WTC11 (cell line): Measurements from ENCODE around the gene GPR61. TPM values are rescaled to one million over a fixed set of nuclear protein-coding genes. Genes with fewer than 3 reads are reported as not detected.

Experiments used
- ATAC-seq: fragments of 200-7000 bp; cut with Tn5 transposase; 2 replicates; pipeline ENCODE4 v1.10.0; 2021; ENCODE audit warnings: mild to moderate bottlenecking, moderate library complexity
- Bru-seq: library from RNA; stranded (reverse); fragments of 400-500 nt; gene quantifications from one replicate; lab custom pipeline; 2021; lab: Mats Ljungman, UMichigan
- CTCF ChIA-PET: fragments of 300-600 bp; sonication (Branson Sonifier 250); formaldehyde crosslinking; loops from one replicate; lab custom pipeline; 2021; ENCODE audit warnings: antibody characterized with exemption; lab: Charles Lee
- POLR2A ChIA-PET: fragments of 350-600 bp; sonication (Branson Sonifier 250); formaldehyde crosslinking; loops from one replicate; lab custom pipeline; 2021; ENCODE audit warnings: antibody characterized with exemption; lab: Charles Lee
- DNase-seq: peaks from one replicate; pipeline ENCODE4 v3.0.0; 2021; ENCODE audit warnings: low spot score
- H3K27ac Mint-ChIP-seq: 2 replicates; pipeline ENCODE4 v1.8.0; 2021; ENCODE audit warnings: mixed read lengths
- H3K27me3 Mint-ChIP-seq: 2 replicates; pipeline ENCODE4 v1.8.0; 2021; ENCODE audit warnings: low read depth, mild to moderate bottlenecking, moderate library complexity, mixed read lengths
- H3K36me3 Mint-ChIP-seq: 2 replicates; pipeline ENCODE4 v1.8.0; 2021; ENCODE audit warnings: mixed read lengths
- H3K4me1 Mint-ChIP-seq: 2 replicates; pipeline ENCODE4 v1.8.0; 2022; ENCODE audit warnings: mixed read lengths
- H3K4me3 Mint-ChIP-seq: 2 replicates; pipeline ENCODE4 v1.8.0; 2021; ENCODE audit warnings: mild to moderate bottlenecking, moderate library complexity, mixed read lengths
- H3K9me3 Mint-ChIP-seq: 2 replicates; pipeline ENCODE4 v1.8.0; 2021; ENCODE audit warnings: mixed read lengths
- CREB1 ChIP-seq: sonication (generic); formaldehyde crosslinking; IDR thresholded peaks from 2 replicates; pipeline ENCODE4 v1.8.0; 2023; ENCODE audit warnings: mild to moderate bottlenecking, missing genetic modification reagents
- GABPB1 ChIP-seq: sonication (generic); formaldehyde crosslinking; IDR thresholded peaks from 2 replicates; pipeline ENCODE4 v1.8.1; 2023; ENCODE audit warnings: mild to moderate bottlenecking, missing genetic modification reagents
- NFATC4 ChIP-seq: fragments of 250-450 bp; sonication (Bioruptor Pico); IDR thresholded peaks from 2 replicates; pipeline ENCODE4 v1.9.0; 2021; ENCODE audit warnings: mild to moderate bottlenecking
- NR2C2 ChIP-seq: sonication (generic); formaldehyde crosslinking; IDR thresholded peaks from 2 replicates; pipeline ENCODE4 v1.8.0; 2022; ENCODE audit warnings: mild to moderate bottlenecking, missing genetic modification reagents
- NR3C1 ChIP-seq: sonication (generic); formaldehyde crosslinking; conservative IDR thresholded peaks from 2 replicates; pipeline ENCODE4 v1.8.1; 2023; ENCODE audit warnings: low read depth, mild to moderate bottlenecking, missing genetic modification reagents
- ZNF138 ChIP-seq: sonication (generic); formaldehyde crosslinking; conservative IDR thresholded peaks from 2 replicates; pipeline ENCODE4 v1.8.1; 2022; ENCODE audit warnings: mild to moderate bottlenecking, moderate library complexity, missing genetic modification reagents
- ZNF232 ChIP-seq: sonication (generic); formaldehyde crosslinking; IDR thresholded peaks from 2 replicates; pipeline ENCODE4 v1.8.0; 2022; ENCODE audit warnings: mild to moderate bottlenecking, missing genetic modification reagents
- ZNF263 ChIP-seq: sonication (generic); formaldehyde crosslinking; IDR thresholded peaks from 2 replicates; pipeline ENCODE4 v1.8.1; 2022; ENCODE audit warnings: low read depth, mild to moderate bottlenecking, moderate library complexity, missing genetic modification reagents
- ZNF396 ChIP-seq: fragments of 250-450 bp; sonication (Bioruptor Pico); IDR thresholded peaks from 2 replicates; pipeline ENCODE4 v1.8.0; 2021; ENCODE audit warnings: mild to moderate bottlenecking, moderate library complexity, borderline replicate concordance
- ZNF416 ChIP-seq: fragments of 250-450 bp; sonication (Bioruptor Pico); IDR thresholded peaks from 2 replicates; pipeline ENCODE4 v1.9.0; 2021; ENCODE audit warnings: mild to moderate bottlenecking, inconsistent platforms
- ZNF671 ChIP-seq: fragments of 250-450 bp; sonication (Bioruptor Pico); IDR thresholded peaks from 2 replicates; pipeline ENCODE4 v1.8.0; 2021; ENCODE audit warnings: mild to moderate bottlenecking
- long read RNA-seq, 3 experiments: library from RNA in 1 of 3; library from capped mRNA in 1 of 3; library from polyadenylated mRNA in 1 of 3; unstranded in 2 of 3; stranded (forward) in 1 of 3; transcript quantifications; one replicate each; pipeline ENCODE4 v2.0.0, GENCODE V29; 2021
- total RNA-seq: library from RNA; stranded (reverse); gene quantifications from 3 replicates; pipeline ENCODE4 v1.2.3, GENCODE V29; 2021
- TF ChIP-seq, protein P1 (sequence below): fragments of 250-450 bp; sonication (Bioruptor Pico); conservative IDR thresholded peaks from 2 replicates; pipeline ENCODE4 v1.9.0; 2021; ENCODE audit warnings: mild to moderate bottlenecking
- TF ChIP-seq, protein P2 (sequence below): fragments of 200-600 bp; IDR thresholded peaks from 2 replicates; pipeline ENCODE4 v1.8.0; 2022; ENCODE audit warnings: antibody characterized with exemption
- TF ChIP-seq, protein P3 (sequence below): sonication (generic); formaldehyde crosslinking; IDR thresholded peaks from 2 replicates; pipeline ENCODE4 v1.8.1; 2022; ENCODE audit warnings: low read depth, mild to moderate bottlenecking, moderate library complexity, missing genetic modification reagents, borderline replicate concordance
- TF ChIP-seq, protein P4 (sequence below): sonication (generic); formaldehyde crosslinking; IDR thresholded peaks from 2 replicates; pipeline ENCODE4 v1.8.0; 2022; ENCODE audit warnings: mild to moderate bottlenecking, missing genetic modification reagents

The GPR61 gene, protein sequence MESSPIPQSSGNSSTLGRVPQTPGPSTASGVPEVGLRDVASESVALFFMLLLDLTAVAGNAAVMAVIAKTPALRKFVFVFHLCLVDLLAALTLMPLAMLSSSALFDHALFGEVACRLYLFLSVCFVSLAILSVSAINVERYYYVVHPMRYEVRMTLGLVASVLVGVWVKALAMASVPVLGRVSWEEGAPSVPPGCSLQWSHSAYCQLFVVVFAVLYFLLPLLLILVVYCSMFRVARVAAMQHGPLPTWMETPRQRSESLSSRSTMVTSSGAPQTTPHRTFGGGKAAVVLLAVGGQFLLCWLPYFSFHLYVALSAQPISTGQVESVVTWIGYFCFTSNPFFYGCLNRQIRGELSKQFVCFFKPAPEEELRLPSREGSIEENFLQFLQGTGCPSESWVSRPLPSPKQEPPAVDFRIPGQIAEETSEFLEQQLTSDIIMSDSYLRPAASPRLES
- 0.42 to 0.73 TPM (median 0.44 TPM) in 3 replicates for total RNA-seq
- percentile 34 among the genes with signal in this experiment for Bru-seq, nascent RNA
- long read RNA-seq, experiment 1, partial matches to known transcripts = 0 of 2 reads
- long read RNA-seq, experiment 1, other reads (novel, unspliced or antisense) = 0 of 2 reads
- long read RNA-seq, experiment 2 = 0 reads
- long read RNA-seq, experiment 3 = 0 reads

DNA sequence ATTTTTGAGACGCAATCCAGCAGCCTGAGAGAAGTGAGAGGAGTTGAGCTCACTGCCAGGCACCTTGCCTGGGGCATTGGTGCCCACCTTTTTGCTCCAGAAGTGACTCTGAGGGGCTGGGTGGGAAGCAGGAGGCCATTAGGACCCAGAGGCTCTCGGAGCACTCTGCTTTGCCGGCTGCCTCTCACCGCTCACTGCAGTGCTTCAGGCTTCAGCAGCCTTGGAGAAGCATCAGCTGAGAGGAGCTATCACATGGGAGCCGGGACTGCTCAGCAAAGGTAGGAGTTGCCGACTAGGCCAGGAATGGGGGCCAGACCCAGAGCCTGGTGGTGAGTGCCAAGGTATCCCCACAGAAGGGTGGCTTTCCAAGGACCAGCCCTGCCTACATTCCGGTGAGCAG, at the start of gene GPR61:
GPR61 (plus strand) TSS at position 197 of the 400 bp plus-strand sequence. CDS start 3,151 bp downstream, outside the sequence.
- H3K27me3 Mint-ChIP-seq = no peaks in the 10 kb centered on the region; the same call in none of the 2 replicates
- CTCF ChIA-PET = interaction anchor here (1.2 to 16.4 kb wide), 4 partner anchors 9 to 100 kb away, joined by 4 to 740 read pairs (median 53); partner anchors contain the start of genes CYB561D1 and GNAI3
- no peaks in the 10 kb centered on the region for H3K36me3 Mint-ChIP-seq
- H3K4me1 Mint-ChIP-seq = peaks cover 8% of the 10 kb centered on the region
- TF ChIP-seq NR2C2 (CRISPR knock-in tag) (no peak), ZNF396 (no peak), ZNF416 (CRISPR knock-in tag) (no peak), ZNF263 (no peak)
- TF ChIP-seq, all 79 proteins: peak for 0
- Mint-ChIP-seq H3K27ac (no peak within 1 kb of the TSS), H3K4me3 (no peak within 1 kb of the TSS), H3K9me3 (no peaks in the 10 kb centered on the region)
- ATAC-seq (peak; percentile 83), DNase-seq (no peak)
- POLR2A ChIA-PET = no interaction called here

DNA sequence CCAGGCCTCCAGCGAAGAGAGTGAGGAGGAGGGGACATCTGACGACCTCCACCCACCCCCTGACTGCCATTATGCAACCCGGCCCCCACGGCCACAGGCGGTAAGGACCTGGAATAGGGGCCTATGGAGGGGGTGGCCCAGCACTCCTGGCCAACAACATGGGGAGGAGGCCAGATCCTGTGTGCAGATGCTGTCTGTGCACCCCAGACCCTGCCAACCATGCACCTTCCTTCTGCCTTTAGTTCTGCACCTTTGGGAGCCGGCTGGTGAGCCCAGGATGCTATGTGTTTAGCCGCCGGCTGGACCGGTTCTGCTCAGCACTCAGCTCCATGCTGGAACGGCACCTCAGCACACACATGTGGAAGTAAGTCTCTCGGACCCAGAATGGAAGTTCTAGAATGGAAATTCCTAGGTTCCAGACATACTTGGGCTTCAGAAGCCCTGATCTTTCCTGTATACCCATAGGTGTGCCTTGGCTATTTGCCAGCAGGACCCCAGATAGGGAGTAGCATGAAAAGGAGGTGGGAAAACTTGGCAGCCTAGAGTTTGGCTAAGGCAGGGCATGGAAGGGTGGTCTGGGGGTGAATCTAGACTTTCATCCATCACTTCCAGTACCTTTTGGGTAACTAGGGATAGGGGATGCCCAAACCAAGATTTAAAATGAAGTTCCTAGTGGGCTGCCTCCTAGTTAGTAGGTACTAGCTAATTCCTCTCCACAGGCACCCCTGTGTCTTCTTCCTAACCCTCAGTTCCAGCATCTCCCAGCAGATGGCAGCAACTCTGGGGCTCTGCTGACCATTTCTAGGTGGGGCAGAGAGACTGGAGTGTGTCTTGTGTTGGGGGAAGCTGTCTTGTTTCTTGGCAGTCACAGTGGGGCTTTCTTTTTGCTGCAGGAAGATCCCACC, 49.4 kb upstream of the GPR61 start:
- ChIA-PET POLR2A (interaction anchor here (0.8 to 1.0 kb wide), 2 partner anchors 40 to 42 kb away, joined by 4 to 6 read pairs; no protein-coding TSS in a partner anchor), CTCF (interaction anchor here (0.6 to 13.8 kb wide), 42 partner anchors 8 to 494 kb away, joined by 3 to 740 read pairs (median 5); partner anchors contain the start of genes AHCYL1, AMIGO1, EPS8L3 and GNAI3)
- Mint-ChIP-seq H3K27ac (no peak overlapping the region), H3K36me3 (peaks cover 3% of the 10 kb centered on the region; the same call in 1 of the 2 replicates), H3K27me3 (no peaks in the 10 kb centered on the region), H3K4me1 (peaks cover 19% of the 10 kb centered on the region), H3K9me3 (no peaks in the 10 kb centered on the region), H3K4me3 (no peak overlapping the region)
- TF ChIP-seq, protein P1, sequence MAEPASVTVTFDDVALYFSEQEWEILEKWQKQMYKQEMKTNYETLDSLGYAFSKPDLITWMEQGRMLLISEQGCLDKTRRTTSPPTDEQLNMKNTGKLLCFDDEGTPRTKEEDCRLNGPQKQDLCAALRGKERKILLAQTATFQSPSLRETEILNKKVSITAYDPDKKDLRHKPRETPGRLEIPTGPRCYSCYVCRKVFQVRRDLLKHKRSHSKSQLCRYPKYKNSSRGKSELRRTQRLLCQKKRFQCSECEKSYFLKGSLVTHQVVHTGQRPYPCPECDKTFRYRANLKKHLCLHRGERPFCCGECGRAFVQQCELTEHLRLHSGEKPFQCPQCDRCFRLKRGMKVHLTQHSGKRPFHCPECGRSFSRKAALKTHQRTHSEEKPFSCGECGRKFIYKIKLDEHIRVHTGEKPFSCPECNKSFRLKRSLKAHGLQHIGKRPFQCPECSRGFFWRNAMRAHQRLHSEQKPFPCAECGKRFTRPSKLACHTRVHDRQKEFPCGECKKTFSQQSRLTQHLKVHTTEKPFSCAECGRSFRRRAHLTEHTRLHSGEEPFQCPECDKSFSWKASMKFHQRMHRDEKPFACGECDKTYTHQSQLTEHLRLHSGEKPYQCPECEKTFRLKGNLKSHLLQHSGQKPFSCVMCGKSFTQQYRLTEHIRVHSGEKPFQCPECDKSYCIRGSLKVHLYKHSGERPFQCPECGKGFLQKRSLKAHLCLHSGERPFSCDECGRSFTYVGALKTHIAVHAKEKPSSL = no peak
- TF ChIP-seq, protein P2, sequence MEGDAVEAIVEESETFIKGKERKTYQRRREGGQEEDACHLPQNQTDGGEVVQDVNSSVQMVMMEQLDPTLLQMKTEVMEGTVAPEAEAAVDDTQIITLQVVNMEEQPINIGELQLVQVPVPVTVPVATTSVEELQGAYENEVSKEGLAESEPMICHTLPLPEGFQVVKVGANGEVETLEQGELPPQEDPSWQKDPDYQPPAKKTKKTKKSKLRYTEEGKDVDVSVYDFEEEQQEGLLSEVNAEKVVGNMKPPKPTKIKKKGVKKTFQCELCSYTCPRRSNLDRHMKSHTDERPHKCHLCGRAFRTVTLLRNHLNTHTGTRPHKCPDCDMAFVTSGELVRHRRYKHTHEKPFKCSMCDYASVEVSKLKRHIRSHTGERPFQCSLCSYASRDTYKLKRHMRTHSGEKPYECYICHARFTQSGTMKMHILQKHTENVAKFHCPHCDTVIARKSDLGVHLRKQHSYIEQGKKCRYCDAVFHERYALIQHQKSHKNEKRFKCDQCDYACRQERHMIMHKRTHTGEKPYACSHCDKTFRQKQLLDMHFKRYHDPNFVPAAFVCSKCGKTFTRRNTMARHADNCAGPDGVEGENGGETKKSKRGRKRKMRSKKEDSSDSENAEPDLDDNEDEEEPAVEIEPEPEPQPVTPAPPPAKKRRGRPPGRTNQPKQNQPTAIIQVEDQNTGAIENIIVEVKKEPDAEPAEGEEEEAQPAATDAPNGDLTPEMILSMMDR = peak; percentile 35; the same call in 1 of the 2 replicates
- no peak for TF ChIP-seq CREB1 (CRISPR knock-in tag)
- ATAC-seq = peak; percentile 36
- peak; percentile 83 for DNase-seq

DNA sequence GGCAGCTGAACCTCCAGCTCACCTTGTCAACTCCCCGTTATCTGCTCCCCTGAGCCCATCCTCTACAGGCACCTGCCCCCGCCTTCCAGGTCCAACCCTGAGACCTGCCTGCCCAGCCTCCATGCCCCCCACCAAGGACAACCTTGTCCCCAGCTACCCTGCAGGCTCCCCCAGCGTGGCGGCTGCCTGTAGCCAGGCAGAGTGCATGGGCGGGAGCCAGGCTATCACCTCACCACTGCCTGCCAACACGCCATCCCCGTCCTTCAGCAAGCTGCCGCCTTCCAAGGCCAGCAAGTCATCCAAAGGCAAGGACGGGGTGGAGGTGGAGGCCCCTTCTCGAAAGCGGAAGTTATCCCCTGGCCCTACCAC, 48.8 kb upstream of the GPR61 start:
- peaks cover 15% of the 10 kb centered on the region; the same call in 1 of the 2 replicates for H3K4me1 Mint-ChIP-seq
- H3K27ac Mint-ChIP-seq = no peak overlapping the region
- H3K4me3 Mint-ChIP-seq = no peak overlapping the region
- TF ChIP-seq ZNF232 (CRISPR knock-in tag) = no peak
- no peaks in the 10 kb centered on the region for H3K9me3 Mint-ChIP-seq
- POLR2A ChIA-PET = interaction anchor here (0.8 to 1.0 kb wide), 2 partner anchors 39 to 41 kb away, joined by 4 to 6 read pairs; no protein-coding TSS in a partner anchor
- CTCF ChIA-PET = interaction anchor here (0.7 to 13.8 kb wide), 37 partner anchors 7 to 494 kb away, joined by 3 to 740 read pairs (median 5); partner anchors contain the start of genes AHCYL1, AMIGO1, ATXN7L2 and EPS8L3
- no peaks in the 10 kb centered on the region for H3K27me3 Mint-ChIP-seq
- H3K36me3 Mint-ChIP-seq = peaks cover 3% of the 10 kb centered on the region; the same call in 1 of the 2 replicates
- no peak for DNase-seq
- ATAC-seq = no peak

DNA sequence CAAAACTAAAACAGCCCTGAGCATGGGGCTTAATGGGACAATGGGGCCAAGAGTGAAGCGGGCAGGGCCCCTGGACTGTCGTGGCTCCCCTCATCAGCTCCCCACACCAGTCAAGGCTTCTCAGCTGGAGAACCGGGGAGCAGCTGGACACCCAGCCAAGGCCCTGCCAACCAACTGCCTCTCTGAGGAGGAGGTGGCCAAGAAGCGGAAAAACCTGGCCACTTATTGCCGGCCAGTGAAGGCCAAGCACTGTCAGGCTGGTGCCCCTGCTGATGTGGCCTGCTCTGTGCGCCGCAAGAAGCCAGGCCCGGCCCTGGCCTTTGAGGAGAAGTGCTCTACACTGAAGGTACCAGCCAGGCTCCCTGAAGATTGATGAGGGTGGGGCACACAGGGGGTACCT, 48.3 kb upstream of the GPR61 start:
- H3K9me3 Mint-ChIP-seq = no peaks in the 10 kb centered on the region
- TF ChIP-seq ZNF671 (CRISPR knock-in tag) = no peak
- TF ChIP-seq NFATC4 = no peak
- no peak for TF ChIP-seq ZNF138
- TF ChIP-seq, protein P3, sequence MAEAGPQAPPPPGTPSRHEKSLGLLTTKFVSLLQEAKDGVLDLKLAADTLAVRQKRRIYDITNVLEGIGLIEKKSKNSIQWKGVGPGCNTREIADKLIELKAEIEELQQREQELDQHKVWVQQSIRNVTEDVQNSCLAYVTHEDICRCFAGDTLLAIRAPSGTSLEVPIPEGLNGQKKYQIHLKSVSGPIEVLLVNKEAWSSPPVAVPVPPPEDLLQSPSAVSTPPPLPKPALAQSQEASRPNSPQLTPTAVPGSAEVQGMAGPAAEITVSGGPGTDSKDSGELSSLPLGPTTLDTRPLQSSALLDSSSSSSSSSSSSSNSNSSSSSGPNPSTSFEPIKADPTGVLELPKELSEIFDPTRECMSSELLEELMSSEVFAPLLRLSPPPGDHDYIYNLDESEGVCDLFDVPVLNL = no peak
- TF ChIP-seq GABPB1 (CRISPR knock-in tag) = no peak
- TF ChIP-seq NR3C1 (CRISPR knock-in tag) = no peak
- TF ChIP-seq, protein P4, sequence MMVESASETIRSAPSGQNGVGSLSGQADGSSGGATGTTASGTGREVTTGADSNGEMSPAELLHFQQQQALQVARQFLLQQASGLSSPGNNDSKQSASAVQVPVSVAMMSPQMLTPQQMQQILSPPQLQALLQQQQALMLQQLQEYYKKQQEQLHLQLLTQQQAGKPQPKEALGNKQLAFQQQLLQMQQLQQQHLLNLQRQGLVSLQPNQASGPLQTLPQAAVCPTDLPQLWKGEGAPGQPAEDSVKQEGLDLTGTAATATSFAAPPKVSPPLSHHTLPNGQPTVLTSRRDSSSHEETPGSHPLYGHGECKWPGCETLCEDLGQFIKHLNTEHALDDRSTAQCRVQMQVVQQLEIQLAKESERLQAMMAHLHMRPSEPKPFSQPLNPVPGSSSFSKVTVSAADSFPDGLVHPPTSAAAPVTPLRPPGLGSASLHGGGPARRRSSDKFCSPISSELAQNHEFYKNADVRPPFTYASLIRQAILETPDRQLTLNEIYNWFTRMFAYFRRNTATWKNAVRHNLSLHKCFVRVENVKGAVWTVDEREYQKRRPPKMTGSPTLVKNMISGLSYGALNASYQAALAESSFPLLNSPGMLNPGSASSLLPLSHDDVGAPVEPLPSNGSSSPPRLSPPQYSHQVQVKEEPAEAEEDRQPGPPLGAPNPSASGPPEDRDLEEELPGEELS = no peak
- ChIA-PET POLR2A (interaction anchor here (0.8 to 1.3 kb wide), 2 partner anchors 18 to 39 kb away, joined by 4 read pairs; partner anchors contain the start of gene AMIGO1), CTCF (interaction anchor here (0.8 to 13.8 kb wide), 27 partner anchors 7 to 493 kb away, joined by 3 to 740 read pairs (median 5); partner anchors contain the start of genes AHCYL1, AMIGO1, ATXN7L2 and GNAI3)
- H3K36me3 Mint-ChIP-seq = peaks cover 3% of the 10 kb centered on the region; the same call in 1 of the 2 replicates
- no peaks in the 10 kb centered on the region for H3K27me3 Mint-ChIP-seq
- H3K4me1 Mint-ChIP-seq = peaks cover 14% of the 10 kb centered on the region; the same call in 1 of the 2 replicates
- ATAC-seq (no peak), DNase-seq (no peak)
- no peak overlapping the region for H3K27ac Mint-ChIP-seq
- H3K4me3 Mint-ChIP-seq = no peak overlapping the region
